Esophagus muscularis mucosa (tissue), 4 donors: ENCODE results near the gene FOXJ1. TPM values are rescaled to one million over a fixed set of nuclear protein-coding genes. Genes with fewer than 3 reads are reported as not detected.

Experiments
- DNase-seq: peaks from one replicate; pipeline ENCODE4 v3.0.0-alpha.2; 2017; ENCODE audit errors: extremely low spot score
- H3K27ac ChIP-seq, 4 donors: fragments of 200-600 bp; sonication (generic); replicated peaks in 1 of 4; 1 replicate in 3 of 4; 2 replicates in 1 of 4; pipeline ENCODE4 v1.5.1; 2016 to 2019; ENCODE audit warnings: mild to moderate bottlenecking in 1 of 4
- H3K27me3 ChIP-seq, 4 donors: fragments of 200-600 bp; sonication (generic); one replicate each; pipeline versions ENCODE4 v1.5.1 to v1.6.0; 2016 to 2019
- H3K36me3 ChIP-seq, 4 donors: fragments of 200-600 bp; sonication (generic); one replicate each; pipeline ENCODE4 v1.5.1; 2016 to 2019
- H3K4me1 ChIP-seq, 4 donors: fragments of 200-600 bp; sonication (generic); one replicate each; pipeline ENCODE4 v1.5.1; 2016 to 2019
- H3K4me3 ChIP-seq, 4 donors: fragments of 200-600 bp; sonication (generic); 1 replicate in 2 of 4; 2 replicates in 2 of 4; pipeline ENCODE4 v1.5.1; 2016 to 2019; ENCODE audit warnings: mild to moderate bottlenecking in 4 of 4, moderate library complexity in 1 of 4
- H3K9me3 ChIP-seq, 4 donors: fragments of 200-600 bp; sonication (generic); 1 replicate in 3 of 4; 2 replicates in 1 of 4; pipeline ENCODE4 v1.5.1; 2016 to 2019
- CTCF ChIP-seq, 3 experiments: fragments of 200-600 bp in 2 of 3; fragments of 450-650 bp in 1 of 3; sonication (generic) in 2 of 3; IDR thresholded peaks; one replicate each; pipeline ENCODE4 v1.5.1; 2017 to 2019; ENCODE audit warnings: antibody characterized with exemption in 3 of 3, mild to moderate bottlenecking in 2 of 3, moderate library complexity in 1 of 3
- EP300 ChIP-seq: sonication (generic); formaldehyde crosslinking; IDR thresholded peaks from one replicate; pipeline ENCODE4 v1.6.1; 2017; ENCODE audit warnings: antibody characterized with exemption
- POLR2A ChIP-seq: fragments of 450-650 bp; IDR thresholded peaks from one replicate; pipeline ENCODE4 v1.6.1; 2017; ENCODE audit warnings: antibody characterized with exemption, moderate library complexity, mild to moderate bottlenecking, low read depth
- POLR2AphosphoS5 ChIP-seq, 2 donors: sonication (generic); formaldehyde crosslinking; IDR thresholded peaks; one replicate each; pipeline ENCODE4 v1.6.1; 2017; ENCODE audit warnings: antibody characterized with exemption in 2 of 2
- WGBS: methylation state at CpG from one replicate; pipeline ENCODE4 v1.1.5; 2018; 5-methylcytosine and 5-hydroxymethylcytosine counted together
- intact Hi-C: fragments of 100-400 bp; cut with DNase I; formaldehyde crosslinking; loops from one replicate; pipeline ENCODE4 v1.15.1; 2023
- total RNA-seq, 4 donors: library from RNA; depleted of rRNA; stranded (reverse); fragments of >200 nt; gene quantifications; one replicate each; pipeline versions ENCODE4 v1.1.0 to v1.2.1, GENCODE V29; 2016

Gene FOXJ1
- total RNA-seq, 4 donors from 2014 or later, result 0.32 TPM; not detected in 3

- 58% methylated on average over 2 of the region's 2 CpGs for WGBS
- intact Hi-C loops, result loop anchor here (5.0 kb wide), 1 partner anchor 93 kb away; no protein-coding TSS in a partner anchor
Observed at GRCh38 chr17:76184290-76184689, 43.2 kb upstream of the FOXJ1 start.

DNA sequence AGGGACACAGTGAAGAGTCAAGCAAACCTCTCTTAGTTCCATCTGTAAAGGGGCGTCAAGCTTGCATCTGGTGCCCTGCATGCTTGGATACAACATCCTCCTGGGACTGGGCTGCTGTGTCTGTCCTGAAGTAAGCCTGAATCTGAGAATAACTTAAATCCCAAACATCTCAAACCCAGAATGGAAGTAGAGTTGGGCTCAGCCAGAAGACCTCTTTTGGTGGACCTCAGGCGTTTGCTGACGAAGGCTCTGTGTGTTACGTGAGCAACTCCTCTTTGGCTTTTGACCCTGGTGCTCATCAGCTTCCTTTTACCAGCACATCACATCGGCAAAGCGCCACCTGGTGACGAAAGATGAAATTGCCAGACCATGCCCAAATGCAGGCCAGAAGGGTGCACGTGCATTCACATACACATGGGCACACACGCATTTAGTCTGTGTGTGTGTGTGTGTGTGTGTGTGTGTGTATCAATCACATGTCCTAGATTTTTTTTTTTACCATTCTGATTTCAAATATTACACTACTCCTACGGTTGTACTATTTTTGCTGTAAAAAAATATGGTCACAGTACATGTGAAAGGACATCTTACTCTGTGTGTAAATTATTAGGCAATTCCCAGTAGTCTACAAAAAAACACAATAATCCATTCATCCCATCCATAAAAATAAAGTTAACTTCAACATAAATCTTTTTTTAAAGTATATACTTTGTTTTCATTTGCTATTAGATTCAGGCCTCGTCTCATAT is 41.1 kb upstream of the FOXJ1 start:
- no peaks in the 10 kb centered on the region for H3K36me3 ChIP-seq
- DNase-seq, result peak; percentile 98
- peaks cover 0 to 8% (median 6%) of the 10 kb centered on the region in 4 donors for H3K4me1 ChIP-seq
- no peak overlapping the region for H3K27ac ChIP-seq
- H3K9me3 ChIP-seq, result no peaks in the 10 kb centered on the region
- no peak overlapping the region for H3K4me3 ChIP-seq
- H3K27me3 ChIP-seq, result no peaks in the 10 kb centered on the region
- TF ChIP-seq CTCF (IDR thresholded peaks at IDR 0.05) (peak; percentile 82 to 91 (median 90)), POLR2A (no peak), POLR2AphosphoS5 (IDR thresholded peaks at IDR 0.05) (peak in 1 of 2 donors; percentile 68), EP300 (no peak)
- intact Hi-C loops, result loop anchor here (1.0 to 5.0 kb wide), 2 partner anchors 61 to 95 kb away; no protein-coding TSS in a partner anchor
- 11% methylated on average over 11 of the region's 11 CpGs for WGBS

More at GRCh38 chr17:76184290-76184689, 43.2 kb upstream of the FOXJ1 start:
- Histone ChIP-seq H3K4me1 (peaks cover 0 to 8% (median 6%) of the 10 kb centered on the region in 4 donors), H3K27me3 (peaks cover 0 to 4% (median 0%) of the 10 kb centered on the region in 4 donors), H3K27ac (no peak overlapping the region), H3K4me3 (no peak overlapping the region), H3K9me3 (no peaks in the 10 kb centered on the region), H3K36me3 (no peaks in the 10 kb centered on the region)
- DNase-seq, result no peak
- TF ChIP-seq EP300, result no peak
- TF ChIP-seq POLR2A, result no peak
- no peak for TF ChIP-seq POLR2AphosphoS5 (IDR thresholded peaks at IDR 0.05)
- no peak for TF ChIP-seq CTCF (IDR thresholded peaks at IDR 0.05)

DNA sequence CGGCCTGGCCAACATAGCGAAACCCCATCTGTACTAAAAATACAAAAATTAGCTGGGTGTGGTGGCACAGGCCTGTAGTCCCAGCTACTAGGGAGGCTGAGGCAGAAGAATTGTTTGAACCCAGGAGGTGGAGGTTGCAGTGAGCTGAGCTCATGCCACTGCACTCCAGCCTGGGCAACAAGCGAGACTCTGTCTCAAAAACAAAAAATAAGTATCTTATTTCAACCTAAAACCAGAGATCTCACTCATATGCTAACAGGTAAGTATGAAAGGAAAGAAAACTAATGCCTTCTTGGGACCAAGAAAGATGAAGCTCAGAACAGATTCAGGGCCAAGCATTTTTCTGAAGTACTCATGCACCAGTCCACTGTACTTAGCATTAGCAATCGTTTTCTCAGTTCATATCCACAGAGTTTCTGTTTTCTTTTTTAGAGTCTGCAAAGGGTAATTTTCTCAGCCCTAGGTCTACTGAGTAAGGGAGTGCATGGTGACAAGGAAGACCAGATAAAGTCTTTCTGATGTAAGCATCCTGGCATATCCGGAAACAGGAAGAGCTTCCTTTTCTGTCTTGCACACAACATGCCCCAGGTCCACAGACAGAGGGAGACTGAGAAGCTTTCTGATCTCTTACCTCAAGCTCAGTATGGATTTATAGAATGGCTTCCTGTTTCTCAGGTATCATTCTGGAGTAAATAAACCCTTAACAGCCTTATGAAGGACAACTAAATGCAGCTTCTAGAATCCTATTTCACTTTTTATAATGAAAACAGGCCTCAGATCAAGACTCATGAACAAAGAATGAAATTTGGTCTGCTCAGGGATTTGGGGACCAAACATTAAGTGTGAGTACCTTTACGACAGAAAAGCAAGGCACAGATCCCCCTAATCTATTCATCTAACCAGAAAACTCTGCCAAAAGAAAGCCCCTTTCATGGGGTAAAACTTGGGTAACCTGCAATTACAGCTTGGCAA is 38.7 kb upstream of the FOXJ1 start:
- Histone ChIP-seq H3K27ac (no peak overlapping the region), H3K27me3 (no peaks in the 10 kb centered on the region), H3K36me3 (no peaks in the 10 kb centered on the region), H3K4me1 (peaks cover 0 to 8% (median 6%) of the 10 kb centered on the region in 4 donors), H3K4me3 (no peak overlapping the region), H3K9me3 (no peaks in the 10 kb centered on the region)
- WGBS, result 84% methylated on average over 6 of the region's 6 CpGs
- no peak for DNase-seq
- intact Hi-C loops, result loop anchor here (5.0 kb wide), 1 partner anchor 98 kb away; no protein-coding TSS in a partner anchor
- TF ChIP-seq POLR2A (no peak), CTCF (IDR thresholded peaks at IDR 0.05) (no peak), POLR2AphosphoS5 (IDR thresholded peaks at IDR 0.05) (no peak), EP300 (no peak)

DNA sequence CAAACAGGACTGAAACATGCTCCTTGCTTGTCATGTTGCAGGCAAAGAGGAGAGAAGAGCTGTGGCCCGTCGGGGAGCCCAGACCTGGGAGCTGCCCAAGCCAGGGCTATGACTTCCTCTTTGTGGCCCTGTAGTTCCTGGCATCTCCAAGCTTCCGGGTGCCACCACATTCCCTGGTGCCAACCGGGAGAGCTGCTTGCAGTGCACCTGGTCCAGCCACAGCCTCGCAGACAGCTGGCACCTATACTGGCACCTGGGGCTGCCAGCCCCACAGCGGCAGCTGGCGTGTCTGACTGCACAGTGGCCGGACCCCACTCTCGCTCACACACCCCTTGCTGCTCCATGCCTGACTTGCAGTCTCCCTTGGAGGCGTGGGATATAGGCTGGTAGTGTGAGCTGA is 37.1 kb upstream of the FOXJ1 start:
- H3K27ac ChIP-seq, result no peak overlapping the region
- DNase-seq, result no peak
- no peak overlapping the region for H3K4me3 ChIP-seq
- TF ChIP-seq CTCF (IDR thresholded peaks at IDR 0.05) (no peak), EP300 (no peak), POLR2A (no peak), POLR2AphosphoS5 (IDR thresholded peaks at IDR 0.05) (no peak)
- peaks cover 0 to 8% (median 6%) of the 10 kb centered on the region in 4 donors for H3K4me1 ChIP-seq
- no peaks in the 10 kb centered on the region for H3K9me3 ChIP-seq
- intact Hi-C loops, result no loop called here
- WGBS, result 91% methylated on average over 10 of the region's 10 CpGs
- no peaks in the 10 kb centered on the region for H3K36me3 ChIP-seq
- no peaks in the 10 kb centered on the region for H3K27me3 ChIP-seq
